Spleen (tissue), 11 donors: Measurements from ENCODE around the gene HYDIN. TPM values are rescaled to one million over a fixed set of nuclear protein-coding genes. Genes with fewer than 3 reads are reported as not detected.
A peak's percentile ranks its signal among the peaks of the same experiment; 100 is the strongest.

Experiments used
- DNase-seq: peaks from one replicate; pipeline ENCODE4 v3.0.0-alpha.2; 2020
- H3K27ac ChIP-seq, 8 donors: fragments of 200-600 bp; sonication (generic) in 7 of 8; 1 replicate in 4 of 8; 2 replicates in 4 of 8; pipeline versions ENCODE4 v1.5.0 to v1.8.0; 2016 to 2021; ENCODE audit warnings: inconsistent platforms in 4 of 8, mild to moderate bottlenecking in 4 of 8, moderate library complexity in 1 of 8
- H3K27me3 ChIP-seq, 7 donors: fragments of 200-600 bp; sonication (generic) in 6 of 7; replicated peaks in 1 of 7; 1 replicate in 4 of 7; 2 replicates in 3 of 7; pipeline versions ENCODE4 v1.5.0 to v1.8.0; 2016 to 2021; ENCODE audit warnings: inconsistent platforms in 3 of 7, mild to moderate bottlenecking in 1 of 7
- H3K36me3 ChIP-seq, 6 donors: fragments of 200-600 bp; sonication (generic) in 5 of 6; 1 replicate in 4 of 6; 2 replicates in 2 of 6; pipeline versions ENCODE4 v1.5.0 to v1.8.0; 2016 to 2021; ENCODE audit warnings: inconsistent platforms in 2 of 6
- H3K4me1 ChIP-seq, 6 donors: fragments of 200-600 bp; sonication (generic) in 5 of 6; 1 replicate in 3 of 6; 2 replicates in 3 of 6; pipeline versions ENCODE4 v1.5.0 to v1.8.0; 2016 to 2021; ENCODE audit warnings: inconsistent platforms in 3 of 6
- H3K4me3 ChIP-seq, 8 donors: fragments of 200-600 bp; sonication (generic) in 7 of 8; 1 replicate in 4 of 8; 2 replicates in 4 of 8; pipeline versions ENCODE4 v1.5.0 to v1.8.0; 2016 to 2021; ENCODE audit warnings: inconsistent platforms in 4 of 8, mild to moderate bottlenecking in 4 of 8, moderate library complexity in 2 of 8
- H3K9me3 ChIP-seq, 8 donors: fragments of 200-600 bp; sonication (generic) in 7 of 8; 1 replicate in 4 of 8; 2 replicates in 4 of 8; pipeline versions ENCODE4 v1.5.0 to v1.8.0; 2016 to 2021; ENCODE audit warnings: inconsistent platforms in 4 of 8
- POLR2A ChIP-seq, 3 donors: fragments of 450-650 bp; IDR thresholded peaks; one replicate each; pipeline ENCODE4 v1.5.1; 2017; ENCODE audit warnings: antibody characterized with exemption in 3 of 3, mild to moderate bottlenecking in 1 of 3
- POLR2AphosphoS5 ChIP-seq, 3 donors: sonication (generic); formaldehyde crosslinking; IDR thresholded peaks; one replicate each; pipeline ENCODE4 v1.5.1; 2017; ENCODE audit warnings: antibody characterized with exemption in 3 of 3
- WGBS, 5 donors: extraction: QIAGEN DNeasy Blood & Tissue Kit in 3 of 5; methylation state at CpG; one replicate each; pipeline versions ENCODE4 v1.1.5 to v1.1.7; 2013 to 2018; 5-methylcytosine and 5-hydroxymethylcytosine counted together
- intact Hi-C: fragments of 100-400 bp; cut with DNase I; formaldehyde crosslinking; loops from one replicate; pipeline ENCODE4 v1.15.0; 2023; ENCODE audit warnings: low total_unique reads
- polyA plus RNA-seq, 3 donors: library from polyadenylated mRNA; stranded (reverse); fragments of 200-250 nt; gene quantifications; one replicate each; pipeline ENCODE4 v1.2.1, GENCODE V29; 2013
- total RNA-seq, 7 donors: library from RNA; depleted of rRNA in 3 of 7; stranded (reverse); fragments of >200 nt in 3 of 7; fragmentation: NEBNext Ultra II Directional in 4 of 7; extraction: Animal tissue kit (Norgen Biotek cat#: 25700) in 4 of 7; gene quantifications; one replicate each; pipeline versions ENCODE4 v1.1.0 to v1.2.1, GENCODE V29; 2016 to 2021
- TF ChIP-seq, protein P1 (sequence below), 11 experiments: fragments of 200-600 bp in 7 of 11; fragments of 450-650 bp in 4 of 11; sonication (generic) in 4 of 11; IDR thresholded peaks in 8 of 11; conservative IDR thresholded peaks in 3 of 11; 1 replicate in 7 of 11; 2 replicates in 4 of 11; pipeline versions ENCODE4 v1.4.0 to v1.8.0; 2016 to 2021; ENCODE audit warnings: antibody characterized with exemption in 11 of 11, inconsistent platforms in 4 of 11, mild to moderate bottlenecking in 1 of 11
- donor health status: healthy with polysubstance abuse.
- donor health status: DM: no; HTN: no; CAD: no; lungs with moderate emphysema.
- donor health status: DM: no; HTN: no; CAD: no.
- donor health status: Bipolar disorder and iron deficiency.
- donor health status: healthy.
- donor health status: DM: no; HTN: no; CAD: no.
- donor health status: DM: yes; HTN: yes; CAD: no.

Gene HYDIN
- total and polyA plus RNA-seq, 10 donors, result 0.05 to 2.2 (median 0.42) TPM

DNA sequence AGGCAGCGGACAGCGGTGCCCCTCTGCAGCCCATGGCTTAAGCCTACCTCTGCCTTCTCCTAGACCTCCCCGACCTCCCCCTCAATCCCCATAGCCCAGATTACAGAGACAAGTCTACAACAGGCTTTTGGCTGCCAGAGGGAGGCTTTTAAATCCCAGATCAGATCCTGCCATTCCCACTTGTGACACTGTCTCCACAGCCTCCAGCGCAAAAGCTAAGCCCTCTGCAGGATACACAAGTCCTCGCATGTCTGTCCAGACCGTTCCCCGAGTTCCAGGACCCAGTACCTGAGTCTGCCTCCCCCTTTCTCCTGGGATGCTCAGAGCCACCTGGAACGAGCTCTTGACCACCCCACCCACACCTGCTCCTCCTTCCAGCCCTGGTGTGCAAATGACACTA, 460.8 kb downstream of the HYDIN start:
- H3K36me3 ChIP-seq, result peaks cover 0 to 100% (median 51%) of the 10 kb centered on the region in 6 donors
- intact Hi-C loops, result loop anchor here (5.0 kb wide), 1 partner anchor 87 kb away; no protein-coding TSS in a partner anchor
- peak overlapping the region in 2 of 8 donors; percentile 8 to 13 for H3K27ac ChIP-seq
- H3K4me3 ChIP-seq, result no peak overlapping the region
- no peaks in the 10 kb centered on the region for H3K27me3 ChIP-seq
- TF ChIP-seq POLR2A (IDR thresholded peaks at IDR 0.05) (no peak), POLR2AphosphoS5 (IDR thresholded peaks at IDR 0.05) (no peak)
- TF ChIP-seq, protein P1, sequence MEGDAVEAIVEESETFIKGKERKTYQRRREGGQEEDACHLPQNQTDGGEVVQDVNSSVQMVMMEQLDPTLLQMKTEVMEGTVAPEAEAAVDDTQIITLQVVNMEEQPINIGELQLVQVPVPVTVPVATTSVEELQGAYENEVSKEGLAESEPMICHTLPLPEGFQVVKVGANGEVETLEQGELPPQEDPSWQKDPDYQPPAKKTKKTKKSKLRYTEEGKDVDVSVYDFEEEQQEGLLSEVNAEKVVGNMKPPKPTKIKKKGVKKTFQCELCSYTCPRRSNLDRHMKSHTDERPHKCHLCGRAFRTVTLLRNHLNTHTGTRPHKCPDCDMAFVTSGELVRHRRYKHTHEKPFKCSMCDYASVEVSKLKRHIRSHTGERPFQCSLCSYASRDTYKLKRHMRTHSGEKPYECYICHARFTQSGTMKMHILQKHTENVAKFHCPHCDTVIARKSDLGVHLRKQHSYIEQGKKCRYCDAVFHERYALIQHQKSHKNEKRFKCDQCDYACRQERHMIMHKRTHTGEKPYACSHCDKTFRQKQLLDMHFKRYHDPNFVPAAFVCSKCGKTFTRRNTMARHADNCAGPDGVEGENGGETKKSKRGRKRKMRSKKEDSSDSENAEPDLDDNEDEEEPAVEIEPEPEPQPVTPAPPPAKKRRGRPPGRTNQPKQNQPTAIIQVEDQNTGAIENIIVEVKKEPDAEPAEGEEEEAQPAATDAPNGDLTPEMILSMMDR (IDR thresholded peaks at IDR 0.05 in 8 of 11, conservative IDR thresholded peaks at IDR 0.05 in 3 of 11), result peak in 1 of 11 experiments; percentile 10
- no peak for DNase-seq
- H3K9me3 ChIP-seq, result no peaks in the 10 kb centered on the region
- WGBS, 5 donors, result 86 to 98% (median 95%) methylated on average over 8 of the region's 8 CpGs
- H3K4me1 ChIP-seq, result peaks cover 0 to 19% (median 12%) of the 10 kb centered on the region in 6 donors

DNA sequence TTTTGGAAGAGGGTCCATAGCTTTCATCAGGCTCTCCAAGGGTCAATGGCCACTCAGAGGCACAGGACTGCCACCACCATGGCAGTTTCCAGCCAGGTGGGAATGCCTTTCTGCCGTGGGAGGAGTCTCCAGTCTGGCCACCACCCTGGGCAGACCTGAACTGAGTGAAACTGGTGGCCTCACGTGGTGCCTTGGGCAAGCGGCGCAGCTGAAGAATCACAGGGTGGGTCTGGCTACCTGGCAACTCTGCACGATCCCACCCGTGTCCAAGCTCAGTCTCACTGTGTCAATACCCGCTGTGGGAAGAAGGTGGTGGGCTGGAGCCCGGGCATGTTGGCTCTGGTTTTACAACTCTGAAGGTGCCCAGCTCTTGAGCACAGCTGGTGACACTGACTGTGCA, 461.4 kb downstream of the HYDIN start:
- intact Hi-C loops, result no loop called here
- TF ChIP-seq, protein P1 (IDR thresholded peaks at IDR 0.05 in 8 of 11, conservative IDR thresholded peaks at IDR 0.05 in 3 of 11), result no peak
- no peak for TF ChIP-seq POLR2AphosphoS5 (IDR thresholded peaks at IDR 0.05)
- no peak for TF ChIP-seq POLR2A (IDR thresholded peaks at IDR 0.05)
- Histone ChIP-seq H3K9me3 (no peaks in the 10 kb centered on the region), H3K36me3 (peaks cover 0 to 100% (median 49%) of the 10 kb centered on the region in 6 donors), H3K4me3 (no peak overlapping the region), H3K4me1 (peaks cover 0 to 19% (median 12%) of the 10 kb centered on the region in 6 donors), H3K27me3 (no peaks in the 10 kb centered on the region), H3K27ac (no peak overlapping the region)
- no peak for DNase-seq
- 87 to 100% (median 97%) methylated on average over 7 to 8 of the region's 8 CpGs for WGBS, 5 donors

DNA sequence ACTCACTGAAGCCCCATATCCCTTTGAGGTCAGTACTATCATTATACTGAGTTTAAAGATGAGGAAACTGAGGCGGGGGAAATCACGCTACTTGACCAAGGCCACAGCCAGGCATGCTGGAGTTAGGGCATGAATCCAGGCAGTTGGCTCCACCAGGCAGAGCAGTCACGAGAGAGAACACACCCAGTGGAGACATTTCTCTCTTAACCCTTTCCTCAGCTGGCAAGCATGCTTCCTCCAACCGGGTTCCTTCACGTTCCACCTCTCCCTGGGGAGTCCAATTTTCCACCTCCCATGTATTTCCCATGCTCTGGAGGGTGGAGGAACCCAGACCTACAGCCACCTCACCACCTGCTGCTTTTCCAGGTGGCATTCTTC, 462.3 kb downstream of the HYDIN start:
- Histone ChIP-seq H3K27ac (no peak overlapping the region), H3K36me3 (peaks cover 0 to 100% (median 45%) of the 10 kb centered on the region in 6 donors), H3K9me3 (no peaks in the 10 kb centered on the region), H3K4me1 (peaks cover 0 to 19% (median 12%) of the 10 kb centered on the region in 6 donors), H3K4me3 (no peak overlapping the region), H3K27me3 (no peaks in the 10 kb centered on the region)
- DNase-seq, result no peak
- no peak for TF ChIP-seq POLR2A (IDR thresholded peaks at IDR 0.05)
- TF ChIP-seq, protein P1 (IDR thresholded peaks at IDR 0.05 in 8 of 11, conservative IDR thresholded peaks at IDR 0.05 in 3 of 11), result no peak
- TF ChIP-seq POLR2AphosphoS5 (IDR thresholded peaks at IDR 0.05), result no peak
- intact Hi-C loops, result no loop called here
- WGBS, 5 donors, result 68 to 79% (median 74%) methylated on average over 5 of the region's 5 CpGs

DNA sequence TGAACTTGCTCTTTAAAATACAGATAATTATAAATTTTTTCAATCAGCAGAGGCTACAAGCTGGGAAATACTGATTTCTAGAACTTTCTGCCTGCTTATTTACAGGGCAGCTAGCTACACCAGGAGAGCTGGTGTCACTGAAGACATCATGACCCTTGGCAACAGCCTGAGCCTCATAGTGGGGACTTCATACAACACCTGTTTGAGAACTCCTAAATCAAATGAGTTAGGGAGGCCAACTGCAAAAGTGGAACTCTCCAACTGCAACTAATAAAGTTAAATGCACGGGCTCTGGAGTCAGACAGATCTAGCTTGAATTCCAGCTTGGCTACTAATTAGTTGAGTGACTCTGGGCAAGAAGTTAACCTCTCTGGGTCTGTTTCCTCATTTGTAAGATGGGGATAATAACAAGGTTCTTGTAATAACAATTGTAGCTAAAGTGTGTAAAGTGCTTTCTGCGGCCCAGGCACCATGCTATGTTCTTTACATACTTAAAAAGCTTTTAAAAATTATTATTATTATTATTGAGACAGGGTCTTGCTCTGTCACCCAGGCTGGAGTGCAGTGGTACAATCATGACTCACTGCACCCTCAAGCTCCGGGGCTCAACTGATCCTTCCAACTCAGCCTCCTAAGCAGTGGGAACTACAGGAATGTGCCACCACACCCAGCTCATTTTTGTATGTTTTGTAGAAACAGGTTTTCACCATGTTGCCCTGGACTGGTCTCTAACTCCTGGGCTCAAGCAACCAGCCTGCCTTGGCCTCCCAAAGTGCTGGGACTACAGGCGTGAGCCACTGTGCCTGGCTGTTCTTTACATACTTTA, 462.9 kb downstream of the HYDIN start:
- Histone ChIP-seq H3K36me3 (peaks cover 0 to 100% (median 48%) of the 10 kb centered on the region in 6 donors), H3K27me3 (no peaks in the 10 kb centered on the region), H3K4me3 (no peak overlapping the region), H3K4me1 (peaks cover 0 to 19% (median 12%) of the 10 kb centered on the region in 6 donors), H3K27ac (no peak overlapping the region), H3K9me3 (no peaks in the 10 kb centered on the region)
- intact Hi-C loops, result no loop called here
- no peak for DNase-seq
- WGBS, 5 donors, result 85 to 91% (median 89%) methylated on average over 4 of the region's 4 CpGs
- TF ChIP-seq POLR2AphosphoS5 (IDR thresholded peaks at IDR 0.05) (no peak), POLR2A (IDR thresholded peaks at IDR 0.05) (no peak)
- TF ChIP-seq, protein P1 (IDR thresholded peaks at IDR 0.05 in 8 of 11, conservative IDR thresholded peaks at IDR 0.05 in 3 of 11), result no peak
